Measurements from ENCODE around the gene ATP9A.

ATP9A gene

GRCh38 chr20:51622004-51622874, 146.0 kb downstream of the ATP9A start:
- no peak for DNase-seq

GRCh38 chr20:51620432-51620831, 147.8 kb downstream of the ATP9A start:
- DNase-seq, result no peak

GRCh38 chr20:51616060-51616459, 152.1 kb downstream of the ATP9A start:
- peak; percentile 6 for DNase-seq

- no peak for DNase-seq
These were observed 153.5 kb downstream of the ATP9A start for GRCh38 chr20:51614687-51615086.

GRCh38 chr20:51613580-51613979, 154.6 kb downstream of the ATP9A start:
- no peak for DNase-seq

GRCh38 chr20:51612896-51613295, 155.3 kb downstream of the ATP9A start:
- no peak for DNase-seq

GRCh38 chr20:51611625-51611890, 156.6 kb downstream of the ATP9A start:
- DNase-seq, result no peak

GRCh38 chr20:51610761-51611624, 157.2 kb downstream of the ATP9A start:
- no peak for DNase-seq

GRCh38 chr20:51610111-51610510, 158.1 kb downstream of the ATP9A start:
- no peak for DNase-seq

- no peak for DNase-seq
These were observed 158.9 kb downstream of the ATP9A start for GRCh38 chr20:51609251-51609650.

- DNase-seq, result no peak
These were observed 160.1 kb downstream of the ATP9A start for GRCh38 chr20:51608061-51608460.

- no peak for DNase-seq
These were observed 161.0 kb downstream of the ATP9A start for GRCh38 chr20:51607170-51607569.

- DNase-seq, result no peak
These were observed 163.3 kb downstream of the ATP9A start for GRCh38 chr20:51604851-51605250.

- no peak for DNase-seq
These were observed 166.1 kb downstream of the ATP9A start for GRCh38 chr20:51602131-51602530.

GRCh38 chr20:51600950-51601349, 167.2 kb downstream of the ATP9A start:
- no peak for DNase-seq

GRCh38 chr20:51600016-51600420, 168.2 kb downstream of the ATP9A start:
- no peak for DNase-seq

- no peak for DNase-seq
These were observed 169.6 kb downstream of the ATP9A start for GRCh38 chr20:51598556-51598955.

- DNase-seq, result no peak
These were observed 170.6 kb downstream of the ATP9A start for GRCh38 chr20:51597389-51598231.

GRCh38 chr20:51596668-51597388, 171.4 kb downstream of the ATP9A start:
- no peak for DNase-seq

GRCh38 chr20:51595744-51596143, 172.4 kb downstream of the ATP9A start:
- no peak for DNase-seq

- DNase-seq, result peak; percentile 77
These were observed 173.1 kb downstream of the ATP9A start for GRCh38 chr20:51595058-51595532.
